Activated naive CD4-positive, alpha-beta T cell treated with anti-CD3 and anti-CD28 coated beads, Interleukin-2, amount 50 U/mL, for 16 hours (primary cell): ENCODE results near the gene DAB2IP.
"Not testable (repeated sequence)": the region's sequence is repeated elsewhere in the genome, so short reads cannot be mapped to it uniquely, and the experiment has no call there.

Source experiments
- DNase-seq: peaks from one replicate; pipeline ENCODE4 v3.0.0-alpha.2; 2020

DAB2IP gene

GRCh38 chr9:121651295-121652020, at the start of gene DAB2IP:
Gene DAB2IP (plus strand): TSS chr9:121651634. CDS start chr9:121651776, 142 bp downstream.
- DNase-seq, result no peak

DNA sequence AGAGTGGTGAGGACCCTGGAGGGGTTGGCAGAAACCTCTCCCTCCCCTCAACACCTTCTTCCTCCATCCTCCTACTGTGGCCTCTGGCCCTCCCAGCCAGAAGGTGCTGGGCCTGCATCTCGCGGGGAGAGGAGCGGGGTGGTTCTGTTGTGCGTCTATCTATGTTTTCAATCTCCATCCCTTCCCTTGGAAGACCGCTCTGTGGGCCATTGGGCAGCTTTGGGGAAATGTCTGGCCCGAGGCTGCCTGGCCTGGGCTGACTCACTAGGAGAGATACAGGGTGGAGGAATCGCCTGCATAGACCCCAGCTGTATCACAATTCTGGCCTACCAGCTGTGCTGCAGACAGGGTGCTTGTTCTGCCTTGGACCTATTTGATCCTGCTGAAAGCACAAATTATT, 48.4 kb upstream of the DAB2IP start:
- no peak for DNase-seq

- no peak for DNase-seq
These were observed 47.2 kb upstream of the DAB2IP start for GRCh38 chr9:121604242-121604641.

GRCh38 chr9:121604654-121605053, 46.8 kb upstream of the DAB2IP start:
- no peak for DNase-seq

GRCh38 chr9:121607434-121608167, 43.8 kb upstream of the DAB2IP start:
- no peak for DNase-seq

- no peak for DNase-seq
These were observed 43.1 kb upstream of the DAB2IP start for GRCh38 chr9:121608168-121608853.

GRCh38 chr9:121609822-121610637, 41.4 kb upstream of the DAB2IP start:
- no peak for DNase-seq

DNA sequence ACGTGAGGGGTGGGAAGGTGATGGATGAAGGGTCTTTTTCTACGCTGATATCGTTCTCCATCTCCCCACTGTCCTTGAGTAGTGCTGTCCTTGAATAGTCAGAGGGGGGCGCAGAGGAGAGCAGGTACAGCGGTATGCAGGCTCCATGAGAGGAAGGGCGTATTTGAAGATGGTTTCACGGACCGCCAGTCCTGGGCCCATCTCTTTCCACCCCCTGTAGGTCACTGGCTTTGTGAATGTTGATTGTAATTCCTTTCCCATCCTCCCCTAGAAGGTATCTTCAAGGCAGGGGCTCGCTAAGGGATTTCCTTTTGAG, 40.8 kb upstream of the DAB2IP start:
- DNase-seq, result no peak

GRCh38 chr9:121612511-121612998, 38.9 kb upstream of the DAB2IP start:
- no peak for DNase-seq

- no peak for DNase-seq
These were observed 38.3 kb upstream of the DAB2IP start for GRCh38 chr9:121613009-121613752.

- no peak for DNase-seq
These were observed 35.2 kb upstream of the DAB2IP start for GRCh38 chr9:121616123-121616755.

GRCh38 chr9:121618504-121618903, 32.9 kb upstream of the DAB2IP start:
- no peak for DNase-seq

- DNase-seq, result not testable (repeated sequence)
These were observed 32.5 kb upstream of the DAB2IP start for GRCh38 chr9:121618910-121619309.

- no peak for DNase-seq
These were observed 31.7 kb upstream of the DAB2IP start for GRCh38 chr9:121619545-121620324.

DNA sequence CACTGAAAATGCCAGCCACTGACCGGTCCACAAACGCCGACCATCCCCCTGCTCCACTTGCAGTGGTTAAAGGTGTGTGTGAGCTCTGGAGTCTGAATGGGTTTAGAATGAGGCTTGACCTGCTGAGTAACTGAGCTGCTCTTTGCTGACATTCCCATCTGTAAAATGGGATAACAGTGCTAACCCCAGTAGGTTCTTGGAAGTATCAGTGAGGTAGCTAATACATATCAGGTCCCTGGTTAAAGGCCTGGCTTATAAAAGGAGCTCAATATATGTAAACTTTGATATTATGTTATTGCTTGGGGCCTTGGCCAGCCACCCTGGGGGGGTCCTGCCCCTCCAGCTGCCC, 31.1 kb upstream of the DAB2IP start:
- DNase-seq, result no peak

DNA sequence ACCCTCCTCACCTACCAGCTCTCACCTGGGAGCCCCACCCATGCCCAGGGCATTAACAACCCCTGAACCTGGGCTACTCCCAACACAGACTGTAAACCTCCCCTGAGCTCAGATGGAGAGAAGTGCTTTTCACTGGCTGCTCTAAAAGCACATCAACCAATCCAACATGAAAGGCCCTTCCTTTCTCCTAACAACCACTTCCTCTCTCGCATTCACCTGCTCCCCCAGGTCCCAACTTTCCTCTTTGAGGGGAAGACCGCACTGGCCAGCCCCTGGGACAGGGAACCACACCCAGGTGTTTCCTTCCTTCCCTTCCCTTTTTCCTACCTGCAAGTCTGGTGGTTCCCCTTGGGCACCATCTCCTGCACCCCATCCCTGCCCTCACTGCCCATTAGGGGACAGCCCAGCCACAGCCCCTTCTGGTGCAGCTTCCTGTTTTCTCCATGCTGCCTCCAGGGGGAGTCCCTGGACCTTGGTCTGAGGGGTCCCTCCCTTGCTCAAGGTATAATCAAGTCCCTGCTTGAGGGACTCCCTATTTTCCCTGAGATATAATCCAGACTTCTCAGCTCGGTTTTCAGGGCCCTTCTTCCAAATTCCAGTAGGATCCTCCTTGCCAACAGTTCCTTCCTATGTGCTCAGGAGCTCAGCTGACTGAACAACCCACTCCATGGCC, 30.5 kb upstream of the DAB2IP start:
- DNase-seq, result no peak

GRCh38 chr9:121622387-121623203, 28.8 kb upstream of the DAB2IP start:
- DNase-seq, result no peak

- not testable (repeated sequence) for DNase-seq
These were observed 28.0 kb upstream of the DAB2IP start for GRCh38 chr9:121623430-121623829.

DNA sequence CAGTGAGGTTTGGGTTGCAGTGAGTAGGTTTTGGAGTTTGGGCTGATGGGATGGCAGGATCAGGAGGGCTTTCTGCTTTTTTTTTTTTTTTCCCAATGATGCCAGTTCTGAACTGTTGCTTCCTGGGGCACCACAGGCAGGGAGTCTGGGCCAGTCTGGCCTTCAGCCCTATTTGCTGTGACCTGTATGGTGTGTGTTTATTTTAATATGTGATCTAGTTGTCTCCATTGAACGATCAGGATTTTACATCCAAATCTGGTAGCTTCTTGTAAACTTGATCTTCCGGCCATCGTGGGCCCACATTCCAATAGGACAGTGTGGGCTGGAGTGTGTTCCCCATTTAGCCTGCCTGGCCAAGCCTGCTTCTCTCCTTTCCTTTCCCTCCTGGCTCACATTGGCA, 25.8 kb upstream of the DAB2IP start:
- no peak for DNase-seq
